Activated T-cell treated with anti-CD3 and anti-CD28 coated beads for 24 hours (primary cell): ENCODE results near the gene A3GALT2.
"Not testable (repeated sequence)": the region's sequence is repeated elsewhere in the genome, so short reads cannot be mapped to it uniquely, and the experiment has no call there.

ENCODE experiments used
- DNase-seq: peaks from one replicate; pipeline ENCODE4 v3.0.0-alpha.2; 2020; ENCODE audit warnings: low read depth

A3GALT2 gene

DNA sequence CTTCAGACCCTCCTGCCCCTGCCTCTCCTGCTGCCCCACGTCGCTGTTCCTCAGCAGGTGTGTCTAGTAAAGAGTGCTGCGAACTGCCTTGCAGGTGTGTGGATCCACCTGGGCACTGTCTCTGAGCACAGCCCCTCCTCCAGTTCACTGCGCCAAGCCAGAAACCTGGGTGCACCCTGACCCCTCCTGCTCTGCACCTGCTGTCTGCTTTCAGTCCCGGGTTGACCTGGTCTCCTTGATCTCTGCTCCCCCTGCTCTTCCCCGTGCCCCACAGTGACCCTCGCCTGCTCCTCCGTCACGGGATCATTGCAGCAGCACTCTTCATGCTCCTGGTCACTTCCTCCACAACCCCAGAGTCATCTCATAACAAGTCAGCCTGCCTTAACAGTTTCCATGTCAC, 6.5 kb downstream of the A3GALT2 start:
- no peak for DNase-seq

DNA sequence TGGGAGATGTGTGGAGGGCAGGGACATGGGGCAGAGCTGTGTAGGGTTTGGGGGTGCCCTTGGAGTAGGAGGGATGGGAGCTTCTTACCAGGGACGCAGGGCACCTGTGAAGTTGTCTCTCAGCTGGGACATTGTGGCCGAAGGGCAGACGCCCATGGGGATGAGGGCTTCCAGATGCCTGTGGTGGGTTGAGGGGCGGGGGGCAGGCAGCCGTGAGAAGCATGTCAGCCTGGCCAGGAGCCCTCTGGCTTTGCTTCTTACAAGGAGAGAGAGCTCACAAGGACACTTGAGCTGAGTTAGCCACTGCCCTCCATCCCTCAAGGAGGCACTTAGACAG, 8.5 kb downstream of the A3GALT2 start:
- no peak for DNase-seq

DNA sequence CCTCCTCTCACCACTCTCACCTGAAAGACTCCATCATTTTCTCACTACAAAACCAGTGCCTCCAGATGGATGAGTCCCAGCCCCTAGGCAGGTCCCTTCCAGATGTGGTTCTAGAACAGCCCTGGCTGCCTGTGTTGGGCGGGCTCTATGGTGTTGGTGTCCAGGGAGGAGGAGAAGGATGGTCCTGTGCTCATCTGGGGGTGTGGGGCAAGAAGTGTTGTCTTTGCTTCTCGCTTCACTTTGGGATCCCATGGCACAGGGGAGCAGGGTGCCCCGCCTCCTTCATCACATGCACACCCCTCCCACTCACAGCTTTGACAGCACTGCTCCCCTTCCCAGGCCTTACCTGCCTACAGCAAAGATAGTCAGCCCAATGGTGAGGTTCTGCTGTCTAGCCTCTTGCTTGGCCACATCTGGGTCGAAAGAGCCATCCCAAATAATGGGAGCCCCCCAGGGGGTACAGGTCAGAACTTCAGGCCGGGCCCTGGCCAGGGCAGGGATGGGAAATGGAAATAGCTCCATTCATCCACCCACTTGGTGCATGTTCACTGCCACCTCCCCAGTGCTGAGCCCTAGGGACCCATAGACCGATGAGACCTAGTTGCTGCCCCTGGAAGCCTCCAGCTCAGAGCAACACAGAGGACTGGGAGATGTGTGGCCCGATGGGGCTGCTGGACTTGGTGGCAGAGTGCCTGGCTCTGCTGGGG, 9.0 kb downstream of the A3GALT2 start:
- DNase-seq = no peak

DNA sequence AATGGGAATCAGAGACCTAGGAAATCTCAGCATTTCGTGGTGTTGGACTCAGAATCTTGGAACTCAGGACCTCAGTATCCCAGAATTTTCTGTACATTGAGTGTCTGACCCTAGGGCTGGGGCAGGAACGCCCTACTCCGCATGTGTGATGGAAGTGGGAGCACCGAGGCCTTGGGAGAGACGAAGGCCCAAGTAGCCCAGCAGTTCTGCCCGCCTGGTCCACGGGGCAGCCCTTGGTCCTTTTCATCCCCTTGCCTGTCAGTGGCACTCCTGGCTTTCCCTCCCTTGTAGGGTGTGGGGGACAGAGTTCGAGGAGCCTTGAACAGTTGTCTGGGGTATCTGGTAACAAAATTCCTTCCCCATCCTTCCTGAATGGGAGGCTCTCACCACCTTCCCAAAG, 10.2 kb downstream of the A3GALT2 start:
- no peak for DNase-seq

DNA sequence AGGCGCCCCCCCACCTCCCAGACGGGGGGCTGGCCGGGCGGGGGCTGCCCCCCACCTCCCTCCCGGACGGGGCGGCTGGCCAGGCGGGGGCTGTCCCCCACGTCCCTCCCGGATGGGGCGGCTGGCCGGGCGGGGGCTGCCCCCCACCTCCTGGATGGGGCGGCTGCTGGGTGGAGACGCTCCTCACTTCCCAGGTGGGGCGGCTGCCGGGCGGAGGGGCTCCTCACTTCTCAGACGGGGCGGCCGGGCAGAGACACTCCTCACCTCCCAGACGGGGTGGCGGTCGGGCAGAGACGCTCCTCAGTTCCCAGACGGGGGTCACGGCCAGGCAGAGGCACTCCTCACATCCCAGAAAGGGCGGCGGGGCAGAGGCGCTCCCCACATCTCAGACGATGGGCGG, 11.5 kb downstream of the A3GALT2 start:
- DNase-seq = not testable (repeated sequence)

DNA sequence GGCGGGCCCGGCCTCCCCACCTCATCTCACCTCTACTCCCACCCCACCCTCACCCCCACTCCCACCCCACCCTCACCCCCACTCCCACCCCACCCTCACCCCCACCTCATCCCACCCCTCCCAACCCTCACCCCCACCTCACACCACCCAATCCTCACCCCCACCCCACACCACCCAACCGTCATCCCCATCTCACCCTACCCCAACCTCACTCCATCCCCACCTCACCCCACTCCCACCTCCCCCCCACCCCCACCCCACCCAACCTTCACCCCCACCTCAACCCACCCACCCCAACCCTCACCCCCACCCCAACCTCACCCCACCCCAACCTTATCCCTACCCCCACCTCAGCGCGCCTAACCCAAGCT, 13.4 kb downstream of the A3GALT2 start:
- DNase-seq = no peak

DNA sequence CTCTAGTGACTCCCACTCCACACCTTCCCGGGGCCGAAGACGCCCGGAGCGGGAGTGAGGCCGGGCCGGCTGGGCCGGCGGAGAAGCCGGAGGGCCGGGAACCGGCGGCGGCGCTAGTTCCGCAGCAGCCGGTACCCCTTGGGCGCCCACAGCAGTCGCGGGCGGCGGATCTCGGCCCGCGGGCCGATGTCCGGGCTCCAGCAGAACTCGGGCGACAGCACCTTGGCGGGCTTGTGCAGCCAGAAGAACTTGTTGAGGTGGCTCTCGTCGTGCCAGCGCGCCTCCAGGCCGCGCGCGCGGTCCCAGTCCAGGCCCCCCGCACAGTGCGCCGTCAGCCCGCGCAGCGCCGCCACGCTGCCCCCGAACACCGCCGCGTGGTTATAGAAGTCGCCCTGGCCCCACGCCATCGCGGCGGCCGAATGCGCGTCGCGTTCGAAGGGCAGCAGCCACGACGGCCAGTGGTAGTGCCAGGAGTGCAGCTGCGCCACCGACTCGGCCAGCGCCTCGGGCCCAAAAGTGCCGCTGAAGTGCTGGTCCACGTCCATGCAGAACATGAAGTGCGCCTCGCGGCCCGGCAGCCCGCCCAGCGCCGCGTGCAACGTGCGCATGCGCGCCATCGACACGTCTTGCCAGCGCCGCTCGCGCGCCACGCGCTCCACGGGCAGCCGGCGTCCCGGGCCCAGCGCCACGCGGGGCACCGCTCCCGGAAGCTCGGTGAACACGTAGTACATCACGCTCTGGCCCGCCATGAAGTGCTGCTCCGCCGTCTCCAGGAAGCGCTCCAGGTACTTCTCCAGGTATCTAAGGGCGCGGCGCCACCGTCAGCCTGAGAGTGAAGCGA, 14.0 kb downstream of the A3GALT2 start:
- DNase-seq = no peak

DNA sequence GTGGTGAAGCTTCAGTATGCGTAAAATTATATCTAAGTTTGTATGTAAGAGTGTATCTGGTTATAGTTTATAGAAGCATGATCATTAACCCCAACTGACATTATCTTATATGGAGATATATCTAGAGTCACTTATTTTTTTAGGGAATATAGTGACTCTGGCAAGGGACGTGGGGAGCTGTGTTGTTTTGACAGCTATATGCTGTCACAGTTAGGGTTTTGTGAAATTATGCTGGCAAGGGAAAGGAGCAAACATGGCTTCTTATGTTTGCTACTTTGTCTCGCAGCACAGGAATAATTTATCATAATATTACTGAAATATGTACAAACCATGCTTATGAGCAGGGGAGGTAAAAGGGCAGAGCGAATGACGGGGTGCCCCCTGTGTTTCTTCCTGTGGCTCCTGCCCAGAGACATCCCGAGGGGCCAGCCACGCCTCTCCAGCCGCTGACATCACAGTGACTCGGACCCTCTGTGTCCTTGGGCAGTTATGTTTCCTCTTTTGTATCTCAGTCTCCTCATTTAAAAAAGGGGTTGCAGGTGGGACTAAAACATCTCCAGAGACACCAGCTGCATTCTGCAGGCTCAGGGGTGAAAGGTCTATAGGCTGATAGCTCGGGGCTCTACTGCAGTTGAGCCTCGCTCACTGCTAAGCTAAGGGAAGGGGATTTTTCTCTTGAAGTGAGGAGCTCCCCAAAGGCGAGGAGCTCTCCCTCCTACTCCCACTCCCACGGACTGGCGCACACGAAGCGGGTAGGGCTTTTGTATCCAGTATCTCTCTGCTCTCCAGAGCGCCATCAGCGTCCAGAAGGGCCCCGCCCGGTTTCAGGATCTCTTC, 14.9 kb downstream of the A3GALT2 start:
- no peak for DNase-seq

DNA sequence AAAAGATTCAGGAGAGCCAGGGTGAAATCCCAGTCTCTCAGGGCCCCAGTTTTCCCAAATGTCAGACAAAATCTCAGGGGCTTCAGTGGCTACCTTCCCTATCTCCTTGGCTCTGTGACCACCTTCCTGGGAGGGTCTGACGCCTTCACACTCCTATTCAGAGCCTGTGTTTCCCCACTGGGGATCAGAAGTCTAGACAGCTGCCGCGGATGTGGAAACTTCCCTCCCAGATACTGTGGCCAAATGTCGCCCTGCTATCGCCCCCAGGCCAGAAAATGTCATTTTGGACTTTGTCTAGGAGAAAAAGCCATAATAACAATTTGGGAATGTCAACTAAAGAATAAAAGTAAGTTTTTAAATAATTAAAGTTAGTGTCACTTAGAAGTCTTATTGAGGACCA, 15.9 kb downstream of the A3GALT2 start:
- DNase-seq = no peak

DNA sequence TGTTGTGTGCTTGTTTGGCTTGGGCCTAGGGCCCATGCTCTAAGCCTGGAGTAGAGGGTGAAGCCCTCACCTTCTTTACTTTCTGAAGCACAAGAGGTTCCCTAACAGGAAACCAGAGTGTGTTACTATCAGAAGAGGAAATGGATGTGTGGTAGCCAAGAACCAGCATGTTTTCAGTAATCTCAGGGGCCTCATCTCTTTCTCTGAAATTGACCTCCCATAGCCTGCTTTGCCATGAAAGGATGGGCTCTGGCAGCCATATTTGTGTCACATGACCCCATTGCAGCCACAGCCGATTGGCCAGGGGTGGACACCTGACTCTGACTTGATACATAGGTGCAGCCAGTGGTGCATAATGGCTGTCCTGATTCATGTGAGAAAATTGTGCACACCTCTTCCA, 18.6 kb downstream of the A3GALT2 start:
- no peak for DNase-seq

DNA sequence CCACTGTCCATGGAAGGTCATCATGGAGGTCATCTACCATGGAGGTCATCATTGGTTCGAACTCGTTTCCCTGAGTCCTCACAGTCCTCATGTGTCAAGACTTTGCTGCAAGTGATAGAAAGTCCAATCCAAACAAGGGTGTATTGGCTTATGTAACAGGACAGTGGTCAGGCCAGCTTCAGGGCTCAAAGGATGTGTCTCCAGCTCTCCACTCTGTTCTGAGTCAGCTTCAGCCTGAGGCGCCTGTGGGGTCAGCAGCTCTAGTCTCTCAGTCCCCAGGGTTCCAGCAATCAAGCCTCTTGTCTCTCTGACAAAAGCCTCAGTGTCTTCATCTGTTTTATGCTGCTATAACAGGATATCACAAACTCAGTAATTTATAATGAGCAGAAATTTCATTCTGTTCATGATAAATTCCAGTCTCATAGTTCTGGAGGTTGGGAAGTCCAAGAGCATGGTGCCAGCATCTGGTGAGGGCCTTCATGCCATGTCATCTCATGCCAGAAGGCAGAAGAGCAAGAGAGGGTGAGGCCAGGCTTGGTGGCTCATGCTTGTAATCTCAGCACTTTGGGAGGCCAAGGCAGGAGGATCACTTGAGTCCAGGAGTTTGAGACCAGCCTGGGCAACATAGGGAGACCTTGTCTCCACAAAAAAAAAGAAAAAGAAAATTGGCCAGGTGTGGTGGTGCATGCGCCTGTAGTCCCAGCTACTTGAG, 19.5 kb downstream of the A3GALT2 start:
- no peak for DNase-seq

DNA sequence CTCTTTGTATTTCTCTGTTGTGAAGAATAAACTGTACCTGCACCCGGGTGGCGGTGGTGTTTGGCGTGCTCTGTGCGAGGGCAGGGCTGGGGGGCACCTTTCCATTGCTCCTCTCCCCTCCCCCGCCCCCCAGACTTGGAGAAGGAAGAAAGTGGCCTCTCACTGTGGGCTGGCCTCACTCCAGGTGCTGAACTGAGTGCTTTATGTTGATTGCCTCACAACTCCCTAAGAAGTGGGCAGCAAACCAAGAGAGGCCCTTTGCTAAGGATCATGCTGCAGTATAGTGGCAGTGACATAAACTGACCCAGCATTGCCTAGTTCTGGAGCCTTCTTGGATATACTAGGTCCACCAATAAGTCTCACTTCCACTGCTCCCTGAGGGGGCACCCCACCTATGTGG, 20.2 kb downstream of the A3GALT2 start:
- DNase-seq = no peak

DNA sequence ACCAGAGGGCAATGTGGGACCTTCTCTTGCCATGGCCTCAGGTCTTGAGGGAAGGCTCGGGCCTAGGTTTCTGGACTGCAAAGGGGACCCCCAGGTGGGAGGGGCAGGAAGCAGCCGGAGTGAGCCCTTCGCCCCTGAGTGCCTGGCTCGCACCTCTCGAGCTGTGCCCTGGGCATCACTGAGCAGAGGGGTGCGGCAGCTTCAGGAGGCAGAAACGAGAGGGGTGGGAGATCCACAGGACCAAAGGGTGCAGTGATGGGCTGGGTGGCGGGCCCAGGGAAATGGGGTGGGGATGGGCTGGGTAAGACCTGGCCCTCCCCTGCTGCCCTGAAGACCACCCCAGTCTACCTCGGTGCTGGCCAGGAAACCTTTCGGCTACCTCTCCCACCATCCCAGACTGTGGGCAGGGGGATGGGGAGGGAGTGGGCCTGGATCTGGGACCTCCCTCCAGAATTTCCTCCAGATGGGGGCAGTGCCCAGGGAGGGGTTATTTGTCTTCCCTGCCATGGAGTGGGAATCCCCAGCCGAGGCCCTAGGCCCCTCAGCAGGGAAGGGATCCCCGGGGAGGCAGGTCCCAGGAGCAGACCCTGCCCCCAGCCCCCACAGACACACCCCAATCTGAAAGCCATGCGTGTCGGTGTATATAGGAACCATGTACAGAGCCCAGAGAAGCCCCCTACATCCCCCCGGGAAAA, 21.3 kb downstream of the A3GALT2 start:
- DNase-seq = no peak

DNA sequence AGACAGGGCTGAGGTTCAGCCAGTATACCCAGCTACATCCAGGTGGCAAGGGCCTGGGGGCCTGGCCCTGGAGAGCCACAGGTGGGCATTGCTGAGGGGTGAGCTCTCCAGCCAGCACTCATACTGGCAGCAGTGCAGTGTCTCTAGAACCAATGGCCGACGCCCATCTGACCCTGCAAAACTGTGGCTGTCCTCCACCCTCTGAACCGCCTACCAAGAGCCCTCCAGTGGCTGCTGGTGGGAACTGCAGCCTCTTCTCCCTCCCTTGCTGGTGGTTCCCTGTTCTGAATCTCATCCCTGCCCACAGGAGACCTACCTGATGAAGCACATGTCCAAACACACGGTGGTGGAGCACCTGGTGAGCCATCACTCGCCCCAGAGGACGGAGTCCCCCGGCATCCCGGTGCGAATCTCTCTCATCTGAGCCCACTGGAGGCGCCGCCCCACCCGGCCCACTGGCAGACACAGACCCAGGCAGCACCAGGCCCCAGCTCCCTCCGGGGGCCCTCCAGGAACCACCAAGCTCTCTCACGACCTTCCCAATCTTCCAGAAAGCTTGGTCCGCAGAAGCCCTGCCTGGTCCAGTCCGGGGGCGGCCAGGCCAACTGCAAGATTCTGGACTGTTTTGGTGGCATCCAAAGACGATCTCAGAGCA, 22.1 kb downstream of the A3GALT2 start:
- peak; percentile 44 for DNase-seq

DNA sequence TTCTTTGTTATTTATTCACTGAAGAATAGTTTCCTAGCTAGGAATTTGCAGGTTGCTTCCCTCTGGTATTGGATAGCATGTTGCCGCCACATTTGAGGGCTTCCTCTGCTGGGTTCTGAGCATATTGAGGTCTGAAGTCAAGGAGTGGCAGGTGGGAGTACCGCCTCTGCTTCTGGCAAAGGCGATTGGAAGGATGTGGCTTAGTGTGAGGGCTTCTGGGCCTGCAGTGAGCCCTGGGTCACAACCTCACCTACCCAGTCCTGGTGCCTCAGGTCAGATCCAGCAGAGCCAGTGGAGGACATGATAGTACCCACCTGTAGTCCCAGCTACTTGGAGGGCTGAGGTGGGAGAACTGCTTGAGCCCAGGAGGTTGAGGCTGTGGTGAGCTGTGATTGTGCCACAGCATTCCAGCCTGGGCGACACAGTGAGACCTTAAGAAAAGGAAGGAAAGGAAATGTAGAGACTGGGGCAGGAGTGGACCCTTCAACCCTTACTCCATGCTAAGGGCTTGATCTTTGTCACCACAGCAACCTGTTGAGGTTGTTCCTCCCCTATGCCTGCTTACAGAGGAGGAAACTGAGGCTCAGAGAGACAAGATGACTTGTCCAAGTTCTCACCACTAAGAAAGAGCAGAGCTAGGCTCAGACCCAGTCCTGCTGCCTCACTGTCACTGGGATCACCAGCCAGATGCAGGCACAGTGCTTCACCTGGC, 22.8 kb downstream of the A3GALT2 start:
- no peak for DNase-seq

DNA sequence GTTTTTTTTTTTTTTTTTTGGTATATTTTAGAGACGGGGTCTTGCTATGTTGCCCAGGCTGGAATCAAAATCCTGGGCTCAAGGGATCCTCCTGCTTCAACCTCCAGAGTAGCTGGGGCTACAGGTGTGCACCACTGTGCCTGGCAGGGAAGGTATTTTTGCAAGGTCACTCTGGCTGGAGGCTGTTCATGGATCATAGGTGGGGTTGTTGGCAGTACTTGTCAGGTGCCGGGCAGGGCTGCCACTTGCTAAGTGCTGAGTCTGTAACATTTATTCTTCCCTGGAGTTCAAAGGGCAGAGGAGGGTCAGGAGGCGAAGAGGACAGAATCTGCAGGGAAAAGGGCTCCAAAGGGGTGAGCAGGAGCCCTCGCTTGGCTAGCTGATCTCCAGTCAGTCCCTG, 24.1 kb downstream of the A3GALT2 start:
- no peak for DNase-seq

DNA sequence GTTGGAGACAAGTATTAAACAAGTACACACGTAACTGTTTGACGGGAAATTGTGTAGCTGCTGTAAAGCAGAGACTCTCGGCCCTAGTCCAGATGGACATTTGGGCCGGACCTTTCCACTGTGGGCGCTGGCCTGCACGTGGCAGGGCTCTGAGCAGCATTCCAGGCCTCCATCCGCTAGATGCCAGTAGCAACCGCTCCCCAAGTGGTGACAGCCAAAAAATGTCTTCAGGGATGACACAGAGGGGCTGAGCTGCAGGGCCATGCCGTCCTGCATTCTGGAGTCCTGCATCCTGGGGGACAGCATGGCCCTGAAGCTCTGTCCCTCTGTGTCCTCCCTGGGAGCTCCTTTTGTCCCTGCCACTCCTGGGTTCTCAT, 24.8 kb downstream of the A3GALT2 start:
- DNase-seq = no peak

DNA sequence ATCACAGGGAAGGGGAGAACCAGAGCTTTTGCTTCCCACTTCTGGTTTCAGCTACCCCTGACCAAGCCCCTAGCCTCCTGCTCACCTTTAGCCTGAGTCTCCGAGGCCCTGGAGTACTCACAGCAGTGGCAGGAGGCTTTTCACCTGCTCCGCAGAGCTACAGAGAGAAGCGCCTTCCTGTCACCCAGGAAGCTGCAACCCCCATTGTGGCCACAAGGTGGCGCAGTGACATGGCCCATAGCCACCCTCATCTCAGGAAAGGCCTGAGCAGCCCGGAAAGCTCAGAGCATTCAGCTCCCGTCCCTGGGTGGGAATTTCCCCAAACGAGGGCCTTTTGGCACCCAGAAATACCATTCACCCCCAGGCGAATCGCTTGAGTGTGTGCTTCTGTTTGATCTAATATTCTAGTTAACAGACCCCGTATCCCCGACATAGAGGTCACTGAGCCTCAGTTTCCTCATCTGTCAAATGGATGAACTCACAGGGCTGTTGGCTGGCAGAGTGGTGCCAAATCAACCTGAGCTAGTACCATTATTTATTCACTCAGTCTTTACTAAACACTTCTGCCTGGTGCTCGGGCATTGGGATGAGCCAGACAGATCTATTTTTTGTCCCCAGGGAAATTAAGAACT, 25.3 kb downstream of the A3GALT2 start:
- peak; percentile 73 for DNase-seq

DNA sequence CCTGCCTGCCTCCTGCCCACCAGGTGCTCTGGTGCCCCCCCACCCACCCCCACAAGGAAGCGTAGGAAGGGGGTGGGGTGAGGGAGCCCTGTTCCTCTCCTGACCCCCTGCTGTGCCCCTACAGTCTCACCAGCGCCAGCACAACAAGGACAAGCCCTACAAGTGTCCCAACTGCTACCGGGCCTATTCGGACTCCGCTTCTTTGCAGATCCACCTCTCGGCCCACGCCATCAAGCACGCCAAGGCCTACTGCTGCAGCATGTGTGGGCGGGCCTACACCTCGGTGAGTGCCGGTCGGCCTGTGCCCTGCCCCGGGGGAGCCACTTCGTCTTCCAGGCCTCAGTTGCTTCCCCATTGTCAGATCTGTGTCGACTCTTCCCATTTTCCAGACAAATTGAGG, 25.9 kb downstream of the A3GALT2 start:
- no peak for DNase-seq
